Astrocyte of the cerebellum (primary cell): ENCODE measurements around the gene DOCK1.

Experiments used
- DNase-seq: peaks from one replicate; pipeline ENCODE4 v3.0.0-alpha.2; 2011; ENCODE audit warnings: low read depth
- H3K4me3 ChIP-seq: 2 replicates; pipeline ENCODE4 v1.5.1; 2011; ENCODE audit warnings: mild to moderate bottlenecking, low read depth, low read length, moderate library complexity
- CTCF ChIP-seq: IDR thresholded peaks from 2 replicates; pipeline ENCODE4 v1.5.1; 2012; ENCODE audit warnings: low read length, low read depth, moderate library complexity, mild to moderate bottlenecking; ENCODE audit errors: missing control alignments
- in situ Hi-C: cut with HindIII; loops from 2 replicates; pipeline ENCODE4 v1.10.0; 2017; ENCODE audit warnings: low sequenced_read_pairs

Gene DOCK1

GRCh38 chr10:127059314-127059713, 154.1 kb downstream of the DOCK1 start:
- H3K4me3 ChIP-seq: no peak overlapping the region
- in situ Hi-C loops: no loop called here
- DNase-seq: no peak
- no peak for TF ChIP-seq CTCF

- in situ Hi-C loops: no loop called here
- no peak for TF ChIP-seq CTCF
- DNase-seq: no peak
Observed at GRCh38 chr10:127063762-127064161, 158.5 kb downstream of the DOCK1 start.

GRCh38 chr10:127064474-127064873, 159.2 kb downstream of the DOCK1 start:
- DNase-seq: no peak
- TF ChIP-seq CTCF: no peak
- H3K4me3 ChIP-seq: no peak overlapping the region
- in situ Hi-C loops: no loop called here

More at GRCh38 chr10:127063762-127064161, 158.5 kb downstream of the DOCK1 start:
- H3K4me3 ChIP-seq: no peak overlapping the region

- no peak for TF ChIP-seq CTCF
- in situ Hi-C loops: no loop called here
- DNase-seq: no peak
- H3K4me3 ChIP-seq: no peak overlapping the region
Observed at GRCh38 chr10:127067542-127068194, 162.4 kb downstream of the DOCK1 start.

- DNase-seq: no peak
- H3K4me3 ChIP-seq: no peak overlapping the region
- in situ Hi-C loops: no loop called here
- no peak for TF ChIP-seq CTCF
Observed at GRCh38 chr10:127068485-127068884, 163.3 kb downstream of the DOCK1 start.

GRCh38 chr10:127069436-127069835, 164.2 kb downstream of the DOCK1 start:
- in situ Hi-C loops: no loop called here
- DNase-seq: no peak
- no peak overlapping the region for H3K4me3 ChIP-seq
- TF ChIP-seq CTCF: no peak
